HEK293 (cell line): ENCODE data around the gene MAGEC3.

Experiments
- CTCF ChIA-PET: fragments of 350-600 bp; formaldehyde crosslinking; extraction: SDS; loops from one replicate; lab custom pipeline; 2021; ENCODE audit warnings: antibody characterized with exemption; lab: Yijun Ruan, JAX
- POLR2A ChIA-PET: fragments of 300-600 bp; formaldehyde crosslinking; extraction: SDS; loops from one replicate; lab custom pipeline; 2020; ENCODE audit warnings: antibody characterized with exemption, inconsistent platforms; lab: Yijun Ruan, JAX
- H3K27ac ChIP-seq: fragments of 200-500 bp; sonication (Bioruptor generic); 2 replicates; pipeline ENCODE4 v1.5.1; 2014; ENCODE audit warnings: low read depth, low read length, control low read depth, inconsistent platforms; ENCODE audit errors: extremely low read depth
- H3K36me3 ChIP-seq, 2 experiments: fragments of 200-500 bp in 1 of 2; sonication (Bioruptor generic) in 1 of 2; 1 replicate in 1 of 2; 2 replicates in 1 of 2; pipeline ENCODE4 v1.5.1; 2014 to 2017; ENCODE audit warnings: inconsistent platforms in 2 of 2, low read length in 2 of 2; ENCODE audit not compliant: control insufficient read depth in 2 of 2, insufficient read depth in 1 of 2
- H3K4me1 ChIP-seq: fragments of 200-500 bp; sonication (Bioruptor generic); 2 replicates; pipeline ENCODE4 v1.5.1; 2014; ENCODE audit warnings: mild to moderate bottlenecking, low read length, inconsistent platforms; ENCODE audit not compliant: control insufficient read depth, insufficient read depth
- H3K4me3 ChIP-seq: 2 replicates; pipeline ENCODE4 v1.5.1; 2011; ENCODE audit warnings: low read depth, mild to moderate bottlenecking, control low read depth, low read length, moderate library complexity
- H3K9me3 ChIP-seq: fragments of 200-500 bp; sonication (Bioruptor generic); 2 replicates; pipeline ENCODE4 v1.5.1; 2014; ENCODE audit warnings: low read depth, low read length, inconsistent platforms; ENCODE audit not compliant: control insufficient read depth, insufficient read depth
- BCL11B ChIP-seq: fragments of 450-650 bp; formaldehyde crosslinking; IDR thresholded peaks from 2 replicates; pipeline ENCODE4 v1.5.1; 2016; ENCODE audit warnings: low read depth, missing biosample characterization, missing genetic modification characterization
- SALL2 ChIP-seq: fragments of 450-650 bp; formaldehyde crosslinking; IDR thresholded peaks from 2 replicates; pipeline ENCODE4 v1.5.0; 2017; ENCODE audit warnings: missing biosample characterization, mild to moderate bottlenecking, missing genetic modification characterization, borderline replicate concordance
- SCRT2 ChIP-seq: fragments of 450-650 bp; formaldehyde crosslinking; IDR thresholded peaks from 2 replicates; pipeline ENCODE4 v1.5.1; 2016; ENCODE audit warnings: missing biosample characterization, missing genetic modification characterization
- ZBTB7A ChIP-seq: fragments of 450-650 bp; formaldehyde crosslinking; IDR thresholded peaks from 2 replicates; pipeline ENCODE4 v1.5.1; 2016; ENCODE audit warnings: low read depth, missing biosample characterization, missing genetic modification characterization
- ZNF2 ChIP-seq: fragments of 450-650 bp; formaldehyde crosslinking; IDR thresholded peaks from 2 replicates; pipeline ENCODE4 v1.5.1; 2016; ENCODE audit warnings: missing biosample characterization, missing genetic modification characterization
- ZNF473 ChIP-seq: fragments of 450-650 bp; formaldehyde crosslinking; IDR thresholded peaks from 2 replicates; pipeline ENCODE4 v1.5.1; 2017; ENCODE audit warnings: missing biosample characterization, missing genetic modification characterization
- ZNF514 ChIP-seq: fragments of 450-650 bp; formaldehyde crosslinking; IDR thresholded peaks from 2 replicates; pipeline ENCODE4 v1.5.1; 2016; ENCODE audit warnings: missing biosample characterization, missing genetic modification characterization
- TF ChIP-seq, protein P1 (sequence below): fragments of 450-650 bp; formaldehyde crosslinking; IDR thresholded peaks from 2 replicates; pipeline ENCODE4 v1.5.1; 2016; ENCODE audit warnings: missing biosample characterization, missing genetic modification characterization
- TF ChIP-seq, protein P2 (sequence below): fragments of 450-650 bp; formaldehyde crosslinking; IDR thresholded peaks from 2 replicates; pipeline ENCODE4 v1.5.1; 2017; ENCODE audit warnings: missing biosample characterization, missing genetic modification characterization
- TF ChIP-seq, protein P3 (sequence below): fragments of 450-650 bp; formaldehyde crosslinking; IDR thresholded peaks from 2 replicates; pipeline ENCODE4 v1.5.1; 2016; ENCODE audit warnings: missing biosample characterization, missing genetic modification characterization
- TF ChIP-seq, protein P4 (sequence below): fragments of 450-650 bp; formaldehyde crosslinking; IDR thresholded peaks from 2 replicates; pipeline ENCODE4 v1.5.1; 2016; ENCODE audit warnings: missing biosample characterization, missing genetic modification characterization, borderline replicate concordance

MAGEC3 gene

DNA sequence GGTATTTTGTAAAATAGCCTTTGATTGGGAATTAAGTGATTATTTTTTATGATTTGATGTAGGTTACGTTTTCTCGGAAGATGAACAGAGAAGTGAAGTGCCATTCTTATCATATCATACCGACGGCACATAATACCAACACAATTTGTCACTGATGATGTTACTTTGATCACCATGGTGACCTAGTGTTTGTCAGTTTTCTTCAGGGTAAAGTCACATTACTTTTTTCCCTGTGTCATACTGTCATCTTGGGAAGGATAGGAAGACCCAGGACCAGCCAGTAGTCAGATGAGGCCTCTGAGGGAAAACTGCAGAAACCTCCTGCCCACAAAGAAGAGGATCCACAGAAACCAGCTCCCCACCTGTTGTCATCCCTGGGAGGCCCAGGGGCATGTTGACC lies 64.2 kb downstream of the MAGEC3 start (continued):
- TF ChIP-seq BCL11B (tag by site-specific recombination) (no peak), ZNF514 (tag by site-specific recombination) (no peak), ZNF473 (tag by site-specific recombination) (no peak), SALL2 (tag by site-specific recombination) (no peak), ZNF2 (tag by site-specific recombination) (no peak), SCRT2 (tag by site-specific recombination) (no peak), ZBTB7A (tag by site-specific recombination) (no peak)
- TF ChIP-seq, protein P1, sequence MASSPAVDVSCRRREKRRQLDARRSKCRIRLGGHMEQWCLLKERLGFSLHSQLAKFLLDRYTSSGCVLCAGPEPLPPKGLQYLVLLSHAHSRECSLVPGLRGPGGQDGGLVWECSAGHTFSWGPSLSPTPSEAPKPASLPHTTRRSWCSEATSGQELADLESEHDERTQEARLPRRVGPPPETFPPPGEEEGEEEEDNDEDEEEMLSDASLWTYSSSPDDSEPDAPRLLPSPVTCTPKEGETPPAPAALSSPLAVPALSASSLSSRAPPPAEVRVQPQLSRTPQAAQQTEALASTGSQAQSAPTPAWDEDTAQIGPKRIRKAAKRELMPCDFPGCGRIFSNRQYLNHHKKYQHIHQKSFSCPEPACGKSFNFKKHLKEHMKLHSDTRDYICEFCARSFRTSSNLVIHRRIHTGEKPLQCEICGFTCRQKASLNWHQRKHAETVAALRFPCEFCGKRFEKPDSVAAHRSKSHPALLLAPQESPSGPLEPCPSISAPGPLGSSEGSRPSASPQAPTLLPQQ (tag by site-specific recombination) = no peak
- TF ChIP-seq, protein P2, sequence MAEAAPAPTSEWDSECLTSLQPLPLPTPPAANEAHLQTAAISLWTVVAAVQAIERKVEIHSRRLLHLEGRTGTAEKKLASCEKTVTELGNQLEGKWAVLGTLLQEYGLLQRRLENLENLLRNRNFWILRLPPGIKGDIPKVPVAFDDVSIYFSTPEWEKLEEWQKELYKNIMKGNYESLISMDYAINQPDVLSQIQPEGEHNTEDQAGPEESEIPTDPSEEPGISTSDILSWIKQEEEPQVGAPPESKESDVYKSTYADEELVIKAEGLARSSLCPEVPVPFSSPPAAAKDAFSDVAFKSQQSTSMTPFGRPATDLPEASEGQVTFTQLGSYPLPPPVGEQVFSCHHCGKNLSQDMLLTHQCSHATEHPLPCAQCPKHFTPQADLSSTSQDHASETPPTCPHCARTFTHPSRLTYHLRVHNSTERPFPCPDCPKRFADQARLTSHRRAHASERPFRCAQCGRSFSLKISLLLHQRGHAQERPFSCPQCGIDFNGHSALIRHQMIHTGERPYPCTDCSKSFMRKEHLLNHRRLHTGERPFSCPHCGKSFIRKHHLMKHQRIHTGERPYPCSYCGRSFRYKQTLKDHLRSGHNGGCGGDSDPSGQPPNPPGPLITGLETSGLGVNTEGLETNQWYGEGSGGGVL = no peak
- TF ChIP-seq, protein P3, sequence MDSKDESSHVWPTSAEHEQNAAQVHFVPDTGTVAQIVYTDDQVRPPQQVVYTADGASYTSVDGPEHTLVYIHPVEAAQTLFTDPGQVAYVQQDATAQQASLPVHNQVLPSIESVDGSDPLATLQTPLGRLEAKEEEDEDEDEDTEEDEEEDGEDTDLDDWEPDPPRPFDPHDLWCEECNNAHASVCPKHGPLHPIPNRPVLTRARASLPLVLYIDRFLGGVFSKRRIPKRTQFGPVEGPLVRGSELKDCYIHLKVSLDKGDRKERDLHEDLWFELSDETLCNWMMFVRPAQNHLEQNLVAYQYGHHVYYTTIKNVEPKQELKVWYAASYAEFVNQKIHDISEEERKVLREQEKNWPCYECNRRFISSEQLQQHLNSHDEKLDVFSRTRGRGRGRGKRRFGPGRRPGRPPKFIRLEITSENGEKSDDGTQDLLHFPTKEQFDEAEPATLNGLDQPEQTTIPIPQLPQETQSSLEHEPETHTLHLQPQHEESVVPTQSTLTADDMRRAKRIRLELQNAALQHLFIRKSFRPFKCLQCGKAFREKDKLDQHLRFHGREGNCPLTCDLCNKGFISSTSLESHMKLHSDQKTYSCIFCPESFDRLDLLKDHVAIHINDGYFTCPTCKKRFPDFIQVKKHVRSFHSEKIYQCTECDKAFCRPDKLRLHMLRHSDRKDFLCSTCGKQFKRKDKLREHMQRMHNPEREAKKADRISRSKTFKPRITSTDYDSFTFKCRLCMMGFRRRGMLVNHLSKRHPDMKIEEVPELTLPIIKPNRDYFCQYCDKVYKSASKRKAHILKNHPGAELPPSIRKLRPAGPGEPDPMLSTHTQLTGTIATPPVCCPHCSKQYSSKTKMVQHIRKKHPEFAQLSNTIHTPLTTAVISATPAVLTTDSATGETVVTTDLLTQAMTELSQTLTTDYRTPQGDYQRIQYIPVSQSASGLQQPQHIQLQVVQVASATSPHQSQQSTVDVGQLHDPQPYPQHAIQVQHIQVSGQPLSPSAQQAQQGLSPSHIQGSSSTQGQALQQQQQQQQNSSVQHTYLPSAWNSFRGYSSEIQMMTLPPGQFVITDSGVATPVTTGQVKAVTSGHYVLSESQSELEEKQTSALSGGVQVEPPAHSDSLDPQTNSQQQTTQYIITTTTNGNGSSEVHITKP (tag by site-specific recombination) = no peak

DNA sequence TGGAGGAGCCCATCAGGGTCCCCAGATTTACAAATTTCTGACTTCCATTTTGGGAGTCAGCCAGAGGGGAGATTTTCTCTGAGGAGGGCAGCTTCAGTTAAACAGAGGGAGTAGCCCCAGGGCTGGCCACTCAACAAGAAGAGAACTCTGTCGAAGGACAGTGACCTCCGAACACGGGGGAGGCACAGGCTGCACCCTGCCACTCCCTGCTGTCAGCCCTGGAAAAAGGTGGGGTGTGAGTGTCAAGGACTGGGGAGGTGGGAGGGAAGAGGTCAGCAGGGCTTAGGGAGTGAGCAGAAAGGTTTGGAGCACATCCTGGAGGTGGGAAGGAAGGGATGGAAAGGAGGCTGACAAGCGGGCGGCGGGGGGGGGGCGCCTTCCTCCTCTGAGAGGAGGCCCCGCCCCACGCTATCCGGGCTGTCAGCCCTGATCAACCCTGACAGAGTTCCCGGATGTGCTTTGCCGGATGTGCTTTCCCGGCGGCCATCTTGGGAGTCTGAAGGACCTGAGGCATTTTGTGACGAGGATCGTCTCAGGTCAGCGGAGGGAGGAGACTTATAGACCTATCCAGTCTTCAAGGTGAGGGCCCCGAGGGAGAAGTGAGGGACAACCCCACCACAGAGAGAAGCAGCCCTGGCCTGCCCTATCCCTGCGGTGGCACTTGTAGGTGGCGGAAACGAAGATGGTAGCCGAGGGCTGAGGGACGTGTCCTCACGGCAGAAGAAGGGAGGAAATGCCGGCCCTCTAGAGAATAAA lies 65.5 kb downstream of the MAGEC3 start, which contains the start of gene MAGEC1:
TSS of gene MAGEC1 (plus strand) at position 495 of the 756 bp plus-strand sequence. CDS start 1,179 bp downstream, outside the sequence.
- ChIA-PET CTCF (no interaction called here), POLR2A (no interaction called here)
- TF ChIP-seq, protein P4, sequence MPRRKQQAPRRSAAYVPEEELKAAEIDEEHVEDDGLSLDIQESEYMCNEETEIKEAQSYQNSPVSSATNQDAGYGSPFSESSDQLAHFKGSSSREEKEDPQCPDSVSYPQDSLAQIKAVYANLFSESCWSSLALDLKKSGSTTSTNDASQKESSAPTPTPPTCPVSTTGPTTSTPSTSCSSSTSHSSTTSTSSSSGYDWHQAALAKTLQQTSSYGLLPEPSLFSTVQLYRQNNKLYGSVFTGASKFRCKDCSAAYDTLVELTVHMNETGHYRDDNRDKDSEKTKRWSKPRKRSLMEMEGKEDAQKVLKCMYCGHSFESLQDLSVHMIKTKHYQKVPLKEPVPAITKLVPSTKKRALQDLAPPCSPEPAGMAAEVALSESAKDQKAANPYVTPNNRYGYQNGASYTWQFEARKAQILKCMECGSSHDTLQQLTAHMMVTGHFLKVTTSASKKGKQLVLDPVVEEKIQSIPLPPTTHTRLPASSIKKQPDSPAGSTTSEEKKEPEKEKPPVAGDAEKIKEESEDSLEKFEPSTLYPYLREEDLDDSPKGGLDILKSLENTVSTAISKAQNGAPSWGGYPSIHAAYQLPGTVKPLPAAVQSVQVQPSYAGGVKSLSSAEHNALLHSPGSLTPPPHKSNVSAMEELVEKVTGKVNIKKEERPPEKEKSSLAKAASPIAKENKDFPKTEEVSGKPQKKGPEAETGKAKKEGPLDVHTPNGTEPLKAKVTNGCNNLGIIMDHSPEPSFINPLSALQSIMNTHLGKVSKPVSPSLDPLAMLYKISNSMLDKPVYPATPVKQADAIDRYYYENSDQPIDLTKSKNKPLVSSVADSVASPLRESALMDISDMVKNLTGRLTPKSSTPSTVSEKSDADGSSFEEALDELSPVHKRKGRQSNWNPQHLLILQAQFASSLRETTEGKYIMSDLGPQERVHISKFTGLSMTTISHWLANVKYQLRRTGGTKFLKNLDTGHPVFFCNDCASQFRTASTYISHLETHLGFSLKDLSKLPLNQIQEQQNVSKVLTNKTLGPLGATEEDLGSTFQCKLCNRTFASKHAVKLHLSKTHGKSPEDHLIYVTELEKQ (tag by site-specific recombination) = no peak
- H3K4me1 ChIP-seq = no peaks in the 10 kb centered on the region
- no peaks in the 10 kb centered on the region for H3K36me3 ChIP-seq
- no peak within 1 kb of the TSS for H3K4me3 ChIP-seq
- H3K27ac ChIP-seq = no peak within 1 kb of the TSS
- H3K9me3 ChIP-seq = no peaks in the 10 kb centered on the region; the same call in 1 of the 2 replicates
